Hematopoietic multipotent progenitor cell (in vitro differentiated cells): ENCODE data around the gene NPL. TPM values are rescaled to one million over a fixed set of nuclear protein-coding genes. Genes with fewer than 3 reads are reported as not detected.

ENCODE experiments used
- DNase-seq, 3 donors: peaks; one replicate each; pipeline ENCODE4 v3.0.0-alpha.2; 2011 to 2015; ENCODE audit warnings: low read depth in 2 of 3, low spot score in 2 of 3
- total RNA-seq: library from RNA; depleted of rRNA; stranded (reverse); fragments of >200 nt; gene quantifications from one replicate; pipeline ENCODE4 v1.2.3, GENCODE V29; 2012

The NPL gene
- total RNA-seq: 1.1 TPM

GRCh38 chr1:182789138-182790076 is at the start of gene NPL:
TSS of gene NPL (plus strand) at chr1:182789773. CDS start at chr1:182794372, 4,599 bp downstream.
- DNase-seq: peak; percentile 63 to 74 (median 70)

GRCh38 chr1:182740120-182740519 is 49.5 kb upstream of the NPL start:
- DNase-seq: no peak

GRCh38 chr1:182742780-182743179 is 46.8 kb upstream of the NPL start:
- DNase-seq: no peak

GRCh38 chr1:182752077-182752988 is 37.2 kb upstream of the NPL start:
- no peak for DNase-seq

- no peak for DNase-seq
Observed at GRCh38 chr1:182754087-182754486, 35.5 kb upstream of the NPL start.

- DNase-seq: no peak
Observed at GRCh38 chr1:182754543-182755314, 34.8 kb upstream of the NPL start.

- DNase-seq: no peak
Observed at GRCh38 chr1:182755632-182756031, 33.9 kb upstream of the NPL start.

GRCh38 chr1:182756423-182756822 is 33.1 kb upstream of the NPL start:
- no peak for DNase-seq

GRCh38 chr1:182761396-182762395 is 27.9 kb upstream of the NPL start:
- DNase-seq: no peak

- DNase-seq: no peak
Observed at GRCh38 chr1:182762536-182762935, 27.0 kb upstream of the NPL start.

GRCh38 chr1:182764029-182764727 is 25.4 kb upstream of the NPL start:
- no peak for DNase-seq

- DNase-seq: no peak
Observed at GRCh38 chr1:182765391-182765790, 24.2 kb upstream of the NPL start.

GRCh38 chr1:182766050-182766449 is 23.5 kb upstream of the NPL start:
- no peak for DNase-seq

- DNase-seq: no peak
Observed at GRCh38 chr1:182766881-182767645, 22.5 kb upstream of the NPL start.

- DNase-seq: no peak
Observed at GRCh38 chr1:182768963-182769362, 20.6 kb upstream of the NPL start.

- DNase-seq: no peak
Observed at GRCh38 chr1:182770232-182770631, 19.3 kb upstream of the NPL start.

GRCh38 chr1:182771187-182771984 is 18.2 kb upstream of the NPL start:
- DNase-seq: no peak
